HepG2 (cell line): Measurements from ENCODE around the gene KCTD18.

ENCODE experiments used
- ATF6 ChIP-seq: sonication (generic); formaldehyde crosslinking; conservative IDR thresholded peaks from 2 replicates; pipeline ENCODE4 v1.4.0; 2020; ENCODE audit warnings: missing genetic modification reagents
- CTCF ChIP-seq: sonication (generic); formaldehyde crosslinking; IDR thresholded peaks from 2 replicates; pipeline ENCODE4 v1.5.0; 2020; ENCODE audit warnings: mild to moderate bottlenecking, missing genetic modification reagents, moderate library complexity
- GMEB1 ChIP-seq: sonication (generic); formaldehyde crosslinking; IDR thresholded peaks from 2 replicates; pipeline ENCODE4 v1.5.1; 2020; ENCODE audit warnings: missing genetic modification reagents, mild to moderate bottlenecking, borderline replicate concordance
- HMGA1 ChIP-seq: sonication (generic); formaldehyde crosslinking; conservative IDR thresholded peaks from 2 replicates; pipeline ENCODE4 v1.4.0; 2020; ENCODE audit warnings: missing genetic modification reagents
- POLR2A ChIP-seq, 2 experiments: IDR thresholded peaks; 2 replicates each; pipeline ENCODE4 v1.6.1; 2011; ENCODE audit warnings: low read depth in 2 of 2, low read length in 2 of 2, mild to moderate bottlenecking in 1 of 2, moderate library complexity in 1 of 2; ENCODE audit not compliant: insufficient read depth in 1 of 2
- POLR2AphosphoS5 ChIP-seq: IDR thresholded peaks from 2 replicates; pipeline ENCODE4 v1.6.1; 2012; ENCODE audit warnings: low read depth, low read length
- SNAPC2 ChIP-seq: sonication (generic); formaldehyde crosslinking; IDR thresholded peaks from 2 replicates; pipeline ENCODE4 v1.8.1; 2022; ENCODE audit warnings: mild to moderate bottlenecking, missing genetic modification reagents
- TCF7L2 ChIP-seq: IDR thresholded peaks from 2 replicates; pipeline ENCODE4 v1.6.1; 2011; ENCODE audit warnings: mild to moderate bottlenecking, low read depth, low read length, moderate library complexity
- ZBTB40 ChIP-seq, 2 experiments: fragments of 450-650 bp in 1 of 2; sonication (generic) in 1 of 2; formaldehyde crosslinking in 1 of 2; IDR thresholded peaks; 2 replicates each; pipeline versions ENCODE4 v1.6.1 to v1.8.0; 2016 to 2022; ENCODE audit warnings: antibody characterized with exemption in 1 of 2, mild to moderate bottlenecking in 1 of 2, missing genetic modification reagents in 1 of 2
- ZNF264 ChIP-seq: sonication (generic); formaldehyde crosslinking; IDR thresholded peaks from 2 replicates; pipeline ENCODE4 v1.4.0; 2020; ENCODE audit warnings: missing genetic modification reagents
- TF ChIP-seq, protein P1 (sequence below), 2 experiments: IDR thresholded peaks; 2 replicates each; pipeline ENCODE4 v1.6.1; 2011 to 2012; ENCODE audit warnings: low read length in 2 of 2, borderline replicate concordance in 1 of 2, low read depth in 1 of 2, mild to moderate bottlenecking in 1 of 2, moderate library complexity in 1 of 2
- TF ChIP-seq, protein P2 (sequence below): sonication (generic); formaldehyde crosslinking; conservative IDR thresholded peaks from 2 replicates; pipeline ENCODE4 v1.8.1; 2023; ENCODE audit warnings: missing genetic modification reagents

GRCh38 chr2:200461846-200462710, 47.8 kb downstream of the KCTD18 start:
- TF ChIP-seq SNAPC2 (CRISPR knock-in tag) (no peak), TCF7L2 (no peak), POLR2A (IDR thresholded peaks at IDR 0.05; ENCODE audit: insufficient read depth in 1 of 2, low read depth in 2 of 2, low read length in 2 of 2) (no peak), ZNF264 (CRISPR knock-in tag) (no peak), POLR2AphosphoS5 (no peak), GMEB1 (CRISPR knock-in tag) (no peak), CTCF (CRISPR knock-in tag) (no peak), HMGA1 (CRISPR knock-in tag) (no peak), ATF6 (CRISPR knock-in tag) (no peak), ZBTB40 (IDR thresholded peaks at IDR 0.05) (no peak), ZBTB40 (CRISPR knock-in tag; IDR thresholded peaks at IDR 0.05) (no peak)
- TF ChIP-seq, protein P1, sequence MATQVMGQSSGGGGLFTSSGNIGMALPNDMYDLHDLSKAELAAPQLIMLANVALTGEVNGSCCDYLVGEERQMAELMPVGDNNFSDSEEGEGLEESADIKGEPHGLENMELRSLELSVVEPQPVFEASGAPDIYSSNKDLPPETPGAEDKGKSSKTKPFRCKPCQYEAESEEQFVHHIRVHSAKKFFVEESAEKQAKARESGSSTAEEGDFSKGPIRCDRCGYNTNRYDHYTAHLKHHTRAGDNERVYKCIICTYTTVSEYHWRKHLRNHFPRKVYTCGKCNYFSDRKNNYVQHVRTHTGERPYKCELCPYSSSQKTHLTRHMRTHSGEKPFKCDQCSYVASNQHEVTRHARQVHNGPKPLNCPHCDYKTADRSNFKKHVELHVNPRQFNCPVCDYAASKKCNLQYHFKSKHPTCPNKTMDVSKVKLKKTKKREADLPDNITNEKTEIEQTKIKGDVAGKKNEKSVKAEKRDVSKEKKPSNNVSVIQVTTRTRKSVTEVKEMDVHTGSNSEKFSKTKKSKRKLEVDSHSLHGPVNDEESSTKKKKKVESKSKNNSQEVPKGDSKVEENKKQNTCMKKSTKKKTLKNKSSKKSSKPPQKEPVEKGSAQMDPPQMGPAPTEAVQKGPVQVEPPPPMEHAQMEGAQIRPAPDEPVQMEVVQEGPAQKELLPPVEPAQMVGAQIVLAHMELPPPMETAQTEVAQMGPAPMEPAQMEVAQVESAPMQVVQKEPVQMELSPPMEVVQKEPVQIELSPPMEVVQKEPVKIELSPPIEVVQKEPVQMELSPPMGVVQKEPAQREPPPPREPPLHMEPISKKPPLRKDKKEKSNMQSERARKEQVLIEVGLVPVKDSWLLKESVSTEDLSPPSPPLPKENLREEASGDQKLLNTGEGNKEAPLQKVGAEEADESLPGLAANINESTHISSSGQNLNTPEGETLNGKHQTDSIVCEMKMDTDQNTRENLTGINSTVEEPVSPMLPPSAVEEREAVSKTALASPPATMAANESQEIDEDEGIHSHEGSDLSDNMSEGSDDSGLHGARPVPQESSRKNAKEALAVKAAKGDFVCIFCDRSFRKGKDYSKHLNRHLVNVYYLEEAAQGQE (IDR thresholded peaks at IDR 0.05; ENCODE audit: borderline replicate concordance in 1 of 2, low read depth in 1 of 2, low read length in 2 of 2), result no peak
- TF ChIP-seq, protein P2, sequence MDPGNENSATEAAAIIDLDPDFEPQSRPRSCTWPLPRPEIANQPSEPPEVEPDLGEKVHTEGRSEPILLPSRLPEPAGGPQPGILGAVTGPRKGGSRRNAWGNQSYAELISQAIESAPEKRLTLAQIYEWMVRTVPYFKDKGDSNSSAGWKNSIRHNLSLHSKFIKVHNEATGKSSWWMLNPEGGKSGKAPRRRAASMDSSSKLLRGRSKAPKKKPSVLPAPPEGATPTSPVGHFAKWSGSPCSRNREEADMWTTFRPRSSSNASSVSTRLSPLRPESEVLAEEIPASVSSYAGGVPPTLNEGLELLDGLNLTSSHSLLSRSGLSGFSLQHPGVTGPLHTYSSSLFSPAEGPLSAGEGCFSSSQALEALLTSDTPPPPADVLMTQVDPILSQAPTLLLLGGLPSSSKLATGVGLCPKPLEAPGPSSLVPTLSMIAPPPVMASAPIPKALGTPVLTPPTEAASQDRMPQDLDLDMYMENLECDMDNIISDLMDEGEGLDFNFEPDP (CRISPR knock-in tag), result no peak
